Liver (tissue), 9 donors: ENCODE data around the gene STRADA. TPM values are rescaled to one million over a fixed set of nuclear protein-coding genes. Genes with fewer than 3 reads are reported as not detected.
"Not testable (repeated sequence)": the region's sequence is repeated elsewhere in the genome, so short reads cannot be mapped to it uniquely, and the experiment has no call there.

Experiments
- DNase-seq: peaks from one replicate; pipeline ENCODE4 v3.0.0-alpha.2; 2017; ENCODE audit warnings: low spot score
- H3K27ac ChIP-seq, 2 donors: one replicate each; pipeline ENCODE4 v1.7.0; 2013; ENCODE audit warnings: inconsistent platforms in 2 of 2, low read length in 2 of 2, control low read depth in 1 of 2, low read depth in 1 of 2, mild to moderate bottlenecking in 1 of 2
- H3K27me3 ChIP-seq, 4 donors: one replicate each; pipeline versions ENCODE4 v1.6.1 to v1.7.0; 2013; ENCODE audit warnings: low read length in 3 of 4, inconsistent platforms in 1 of 4, mild to moderate bottlenecking in 1 of 4, moderate library complexity in 1 of 4; ENCODE audit not compliant: control insufficient read depth in 4 of 4, insufficient read depth in 4 of 4
- H3K36me3 ChIP-seq, 4 donors: one replicate each; pipeline versions ENCODE4 v1.6.1 to v1.7.0; 2013; ENCODE audit warnings: low read length in 3 of 4, mild to moderate bottlenecking in 3 of 4, low read depth in 1 of 4, moderate library complexity in 1 of 4; ENCODE audit not compliant: control insufficient read depth in 4 of 4, insufficient read depth in 3 of 4
- H3K4me1 ChIP-seq, 4 donors: one replicate each; pipeline versions ENCODE4 v1.6.1 to v1.7.0; 2013; ENCODE audit warnings: low read length in 3 of 4, mild to moderate bottlenecking in 3 of 4, moderate library complexity in 1 of 4; ENCODE audit not compliant: control insufficient read depth in 4 of 4, insufficient read depth in 4 of 4
- H3K4me3 ChIP-seq, 3 donors: one replicate each; pipeline versions ENCODE4 v1.6.1 to v1.7.0; 2013; ENCODE audit warnings: low read length in 3 of 3, control low read depth in 1 of 3, low read depth in 1 of 3, mild to moderate bottlenecking in 1 of 3
- H3K9ac ChIP-seq, 2 donors: one replicate each; pipeline ENCODE4 v1.7.0; 2013; ENCODE audit warnings: low read length in 2 of 2, mild to moderate bottlenecking in 2 of 2, moderate library complexity in 2 of 2, control low read depth in 1 of 2, low read depth in 1 of 2
- H3K9me3 ChIP-seq, 4 donors: one replicate each; pipeline versions ENCODE4 v1.6.1 to v1.7.0; 2013; ENCODE audit warnings: low read length in 3 of 4; ENCODE audit not compliant: control insufficient read depth in 4 of 4
- FOXA2 ChIP-seq: IDR thresholded peaks from 2 replicates; pipeline ENCODE4 v1.6.1; 2016; ENCODE audit warnings: antibody characterized with exemption
- GABPA ChIP-seq, 2 donors: IDR thresholded peaks in 1 of 2; conservative IDR thresholded peaks in 1 of 2; 2 replicates each; pipeline ENCODE4 v1.6.1; 2016; ENCODE audit warnings: antibody characterized with exemption in 2 of 2, mild to moderate bottlenecking in 1 of 2, moderate library complexity in 1 of 2
- HNF4A ChIP-seq, 2 donors: conservative IDR thresholded peaks; 2 replicates each; pipeline ENCODE4 v1.6.1; 2016; ENCODE audit warnings: antibody characterized with exemption in 2 of 2, mild to moderate bottlenecking in 2 of 2
- JUND ChIP-seq, 2 donors: IDR thresholded peaks; 2 replicates each; pipeline ENCODE4 v1.6.1; 2016; ENCODE audit warnings: antibody characterized with exemption in 2 of 2
- MAX ChIP-seq: IDR thresholded peaks from 2 replicates; pipeline ENCODE4 v1.6.1; 2016; ENCODE audit warnings: antibody characterized with exemption
- NR2F2 ChIP-seq: IDR thresholded peaks from 2 replicates; pipeline ENCODE4 v1.6.1; 2016; ENCODE audit warnings: antibody characterized with exemption
- RXRA ChIP-seq, 2 donors: IDR thresholded peaks; 2 replicates each; pipeline ENCODE4 v1.6.1; 2017 to 2018; ENCODE audit warnings: antibody characterized with exemption in 2 of 2, mild to moderate bottlenecking in 1 of 2
- SP1 ChIP-seq: IDR thresholded peaks from 2 replicates; pipeline ENCODE4 v1.6.1; 2018; ENCODE audit warnings: antibody characterized with exemption, mild to moderate bottlenecking
- TAF1 ChIP-seq: conservative IDR thresholded peaks from 2 replicates; pipeline ENCODE4 v1.6.1; 2016; ENCODE audit warnings: antibody characterized with exemption, mild to moderate bottlenecking
- YY1 ChIP-seq: IDR thresholded peaks from 2 replicates; pipeline ENCODE4 v1.6.1; 2016; ENCODE audit warnings: antibody characterized with exemption, mild to moderate bottlenecking
- ZBTB33 ChIP-seq: IDR thresholded peaks from 2 replicates; pipeline ENCODE4 v1.6.1; 2016; ENCODE audit warnings: antibody characterized with exemption
- WGBS: extraction: QIAGEN DNeasy Blood & Tissue Kit; methylation state at CpG from one replicate; pipeline ENCODE4 v1.1.7; 2013; 5-methylcytosine and 5-hydroxymethylcytosine counted together
- polyA plus RNA-seq, 2 donors: library from polyadenylated mRNA; stranded (reverse) in 1 of 2; unstranded in 1 of 2; fragments of 200-250 nt in 1 of 2; fragments of >200 nt in 1 of 2; fragmentation: Nextera tagmentation in 1 of 2; extraction: Ambion mirVana in 1 of 2; gene quantifications; one replicate each; pipeline versions ENCODE4 v1.2.1 to v1.2.3, GENCODE V29; 2013 to 2015
- total RNA-seq, 2 donors: library from RNA; depleted of rRNA; stranded (reverse); fragments of >200 nt; gene quantifications; one replicate each; pipeline ENCODE4 v1.2.3, GENCODE V29; 2014
- donor health status: healthy.
- donor health status: healthy.
- donor health status: healthy.
- donor health status: healthy.
- donor health status: healthy.

The STRADA gene
- total and polyA plus RNA-seq, 4 donors: 7.7 to 17.9 (median 8.2) TPM

- TF ChIP-seq YY1 (no peak), FOXA2 (no peak), GABPA (IDR thresholded peaks at IDR 0.05 in 1 of 2, conservative IDR thresholded peaks at IDR 0.05 in 1 of 2) (no peak), MAX (no peak), RXRA (IDR thresholded peaks at IDR 0.05) (no peak), HNF4A (conservative IDR thresholded peaks at IDR 0.05) (no peak), NR2F2 (no peak), TAF1 (no peak)
Measured at GRCh38 chr17:63722403-63722802, 19.2 kb downstream of the STRADA start (continued).

GRCh38 chr17:63720194-63720593, 21.4 kb downstream of the STRADA start:
- not testable (repeated sequence) for H3K27ac ChIP-seq, H3K27me3 ChIP-seq, DNase-seq, H3K4me3 ChIP-seq, H3K36me3 ChIP-seq, H3K9ac ChIP-seq, H3K4me1 ChIP-seq, H3K9me3 ChIP-seq
- WGBS: 98% methylated on average over 5 of the region's 5 CpGs

- no peak overlapping the region for H3K4me3 ChIP-seq
- no peaks in the 10 kb centered on the region for H3K9me3 ChIP-seq
- 89% methylated on average over 5 of the region's 5 CpGs for WGBS
- DNase-seq: no peak
- no peaks in the 10 kb centered on the region for H3K27me3 ChIP-seq
- H3K4me1 ChIP-seq: no peaks in the 10 kb centered on the region
- no peak for TF ChIP-seq RXRA (IDR thresholded peaks at IDR 0.05)
- no peak for TF ChIP-seq JUND (IDR thresholded peaks at IDR 0.05)
- no peak for TF ChIP-seq ZBTB33
- no peak overlapping the region for H3K9ac ChIP-seq
- no peak overlapping the region for H3K27ac ChIP-seq
- peaks cover 0 to 8% (median 4%) of the 10 kb centered on the region in 4 donors for H3K36me3 ChIP-seq
Measured at GRCh38 chr17:63718988-63719387, 22.6 kb downstream of the STRADA start.

- no peaks in the 10 kb centered on the region for H3K4me1 ChIP-seq
- no peak overlapping the region for H3K27ac ChIP-seq
- TF ChIP-seq SP1 (no peak), NR2F2 (peak; percentile 28)
- H3K4me3 ChIP-seq: no peak overlapping the region
- no peak for DNase-seq
- peaks cover 0 to 16% (median 8%) of the 10 kb centered on the region in 4 donors for H3K36me3 ChIP-seq
- H3K27me3 ChIP-seq: no peaks in the 10 kb centered on the region
- H3K9me3 ChIP-seq: no peaks in the 10 kb centered on the region
- 85% methylated on average over 3 of the region's 3 CpGs for WGBS
- no peak overlapping the region for H3K9ac ChIP-seq
Measured at GRCh38 chr17:63716426-63716825, 25.2 kb downstream of the STRADA start.
